ENCODE measurements around the gene INTS15.
"Not testable (repeated sequence)": the region's sequence is repeated elsewhere in the genome, so short reads cannot be mapped to it uniquely, and the experiment has no call there.

The INTS15 gene

DNA sequence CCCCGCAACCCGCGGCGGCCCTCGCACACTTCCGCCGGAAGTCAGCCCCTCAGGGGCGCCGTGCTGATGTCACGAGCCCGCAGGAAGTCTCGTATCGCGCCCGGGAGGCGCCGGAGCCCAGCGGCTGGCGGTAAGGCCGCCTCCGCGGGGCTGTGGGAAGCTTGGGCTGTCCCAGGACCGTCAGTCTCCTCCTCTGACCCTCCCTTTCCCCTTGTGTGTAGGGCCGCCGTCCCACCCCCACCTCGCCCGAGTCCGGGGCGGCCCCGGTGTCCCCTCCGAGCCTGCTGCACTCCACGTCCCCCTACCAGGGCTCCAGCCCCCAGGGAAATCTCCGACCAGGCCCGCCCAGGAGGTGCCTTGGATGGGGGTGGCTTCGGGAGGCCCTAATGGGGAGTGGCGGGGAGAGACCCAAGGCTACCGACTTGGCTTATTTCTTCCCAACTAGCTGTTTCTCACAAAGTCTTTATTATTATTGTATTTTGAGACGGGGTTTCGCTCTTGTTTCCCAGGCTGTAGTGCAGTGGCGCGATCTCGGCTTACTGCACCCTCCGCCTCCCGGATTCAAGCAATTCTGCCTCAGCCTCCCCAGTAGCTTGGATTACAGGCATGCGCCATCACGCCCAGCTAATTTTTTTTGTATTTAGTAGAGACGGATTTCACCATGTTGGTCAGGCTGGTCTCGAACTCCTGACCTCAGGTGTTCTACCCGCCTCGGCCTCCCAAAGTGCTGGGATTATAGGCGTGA, 12.3 kb upstream of the INTS15 start, which contains the start of gene ZDHHC4:
TSS of gene ZDHHC4 (plus strand) at position 86 of the 745 bp plus-strand sequence. CDS start 3,108 bp downstream, outside the sequence.
- DNase-seq, result peak; percentile 97

DNA sequence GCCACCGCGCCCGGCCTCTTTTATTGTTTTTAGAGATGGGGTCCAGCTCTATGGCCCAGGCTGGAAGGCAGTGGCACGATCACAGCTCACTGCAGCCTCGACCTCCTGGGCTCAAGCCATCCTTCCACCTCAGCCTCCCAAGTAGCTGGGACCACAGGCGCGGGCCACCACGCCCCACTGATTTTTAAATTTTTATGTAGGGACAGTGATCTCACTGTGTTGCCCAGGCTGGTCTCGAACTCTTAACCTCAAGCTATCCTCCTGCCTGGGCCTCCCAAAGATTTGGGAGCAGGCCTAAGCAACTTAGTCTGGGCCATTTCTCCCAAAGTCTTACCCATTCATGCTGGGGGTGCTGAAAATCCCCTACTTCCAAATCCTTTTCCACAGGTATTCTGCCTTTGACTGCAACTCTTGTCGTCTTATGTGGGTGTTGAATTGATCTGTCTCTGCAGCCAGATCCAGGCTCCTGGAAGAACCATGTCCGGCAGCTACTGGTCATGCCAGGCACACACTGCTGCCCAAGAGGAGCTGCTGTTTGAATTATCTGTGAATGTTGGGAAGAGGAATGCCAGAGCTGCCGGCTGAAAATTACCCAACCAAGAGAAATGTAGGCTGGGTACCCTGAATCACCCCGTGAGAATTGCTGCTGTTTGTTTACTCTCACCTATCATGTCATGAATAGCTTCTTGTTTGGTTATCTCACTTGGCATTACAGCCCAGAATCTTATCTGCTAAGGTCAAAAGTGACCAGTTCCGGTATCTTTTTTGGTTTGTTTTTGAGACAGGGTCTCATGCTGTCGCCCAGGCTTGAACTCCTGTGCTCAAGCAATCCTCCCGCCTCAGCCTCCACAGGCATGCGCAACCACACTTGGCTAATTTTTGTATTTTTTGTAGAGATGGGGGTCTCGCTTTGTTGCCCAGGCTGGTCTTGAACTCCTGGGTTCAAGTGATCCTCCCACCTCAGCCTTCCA, 11.4 kb upstream of the INTS15 start:
- no peak for DNase-seq

DNA sequence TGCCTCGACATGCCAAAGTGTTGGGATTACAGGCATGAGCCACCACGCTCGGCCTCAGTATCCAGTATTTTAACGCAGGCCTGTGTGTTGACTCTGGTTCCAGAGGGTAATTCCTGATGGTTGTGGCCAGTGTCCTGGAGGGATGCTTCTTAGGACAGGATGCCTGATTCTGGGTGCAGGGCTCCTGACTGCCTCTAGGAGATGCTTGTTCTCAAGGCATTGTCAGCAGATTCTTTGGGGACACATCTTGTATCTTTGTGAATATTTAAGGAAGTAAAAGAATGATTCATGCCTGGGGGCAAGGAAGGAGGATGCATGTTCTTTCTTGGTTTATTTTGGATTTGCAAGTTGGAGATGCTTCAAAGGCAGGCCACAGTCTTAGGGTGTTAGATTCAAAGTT, 10.4 kb upstream of the INTS15 start:
- peak; percentile 22 for DNase-seq

DNA sequence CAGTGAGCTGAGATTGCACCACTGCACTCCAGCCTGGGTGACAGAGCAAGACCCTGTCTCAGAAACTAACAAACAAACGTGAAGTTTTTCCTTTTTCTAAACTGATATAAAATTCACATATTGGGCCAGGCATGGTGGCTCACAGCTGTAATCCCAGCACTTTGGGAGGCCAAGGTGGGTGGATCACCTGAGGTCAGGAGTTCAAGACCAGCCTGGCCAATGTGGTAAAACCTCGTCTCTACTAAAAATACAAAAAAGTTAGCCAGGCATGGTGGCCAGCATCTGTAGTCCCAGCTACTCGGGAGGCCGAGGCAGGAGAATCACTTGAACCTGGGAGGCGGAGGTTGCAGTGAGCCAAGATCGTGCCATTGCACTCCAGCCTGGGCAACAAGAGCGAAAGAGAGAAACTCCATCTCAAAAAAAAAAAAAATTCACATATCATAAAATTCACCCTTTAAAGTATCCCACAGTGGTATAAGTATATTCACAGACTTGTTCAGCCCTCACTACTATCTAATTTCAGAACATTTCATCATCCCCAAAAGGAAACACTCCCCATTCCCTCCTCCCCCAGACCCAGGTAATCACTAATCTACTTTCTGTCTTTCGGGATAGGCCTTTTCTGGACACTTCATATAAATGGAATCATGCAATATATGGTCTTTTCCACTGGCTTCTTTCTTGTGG, 3.9 kb upstream of the INTS15 start:
- not testable (repeated sequence) for DNase-seq

DNA sequence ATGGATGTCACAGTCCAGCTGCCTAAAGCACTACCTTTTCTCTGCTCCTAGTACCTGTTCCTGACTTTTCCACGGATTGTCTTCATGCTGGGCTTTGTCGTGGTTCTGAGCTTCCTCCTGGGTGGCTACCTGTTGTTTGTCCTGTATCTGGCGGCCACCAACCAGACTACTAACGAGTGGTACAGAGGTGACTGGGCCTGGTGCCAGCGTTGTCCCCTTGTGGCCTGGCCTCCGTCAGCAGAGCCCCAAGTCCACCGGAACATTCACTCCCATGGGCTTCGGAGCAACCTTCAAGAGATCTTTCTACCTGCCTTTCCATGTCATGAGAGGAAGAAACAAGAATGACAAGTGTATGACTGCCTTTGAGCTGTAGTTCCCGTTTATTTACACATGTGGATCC, 1.3 kb upstream of the INTS15 start:
- DNase-seq, result no peak

DNA sequence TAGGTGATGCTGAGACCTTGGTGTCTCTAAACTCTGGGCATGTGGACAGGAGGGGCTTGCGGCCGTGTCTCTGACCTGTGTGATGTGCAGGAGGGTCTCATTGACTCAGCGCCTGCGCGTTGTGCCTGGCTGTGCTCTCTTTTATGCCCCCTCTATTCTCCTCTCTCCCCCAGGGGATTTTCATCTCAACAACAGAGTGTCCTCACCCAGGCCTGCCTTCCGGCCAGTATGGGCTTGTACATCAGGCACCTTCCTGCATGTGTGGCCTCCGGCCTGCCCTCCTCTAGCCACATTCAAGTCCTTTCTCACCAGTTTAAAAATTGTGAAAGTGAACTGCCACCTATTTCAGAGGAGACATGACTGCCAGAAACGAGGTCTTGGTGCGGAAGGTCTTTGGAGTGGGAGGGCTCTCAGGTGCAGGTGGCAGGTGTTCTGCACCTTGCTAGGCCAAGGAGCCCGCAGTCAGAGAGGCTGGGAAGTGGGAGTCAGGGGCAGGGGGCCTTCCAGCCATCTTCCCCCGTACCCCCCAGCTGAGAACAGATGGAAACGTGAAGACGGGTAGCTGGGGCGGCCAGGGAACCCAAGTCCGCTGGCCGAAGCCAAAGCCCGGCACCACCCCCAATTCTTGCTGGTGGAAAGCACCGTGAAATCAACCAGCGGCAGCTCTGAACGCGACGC, 531 bp upstream of the INTS15 start:
- no peak for DNase-seq

DNA sequence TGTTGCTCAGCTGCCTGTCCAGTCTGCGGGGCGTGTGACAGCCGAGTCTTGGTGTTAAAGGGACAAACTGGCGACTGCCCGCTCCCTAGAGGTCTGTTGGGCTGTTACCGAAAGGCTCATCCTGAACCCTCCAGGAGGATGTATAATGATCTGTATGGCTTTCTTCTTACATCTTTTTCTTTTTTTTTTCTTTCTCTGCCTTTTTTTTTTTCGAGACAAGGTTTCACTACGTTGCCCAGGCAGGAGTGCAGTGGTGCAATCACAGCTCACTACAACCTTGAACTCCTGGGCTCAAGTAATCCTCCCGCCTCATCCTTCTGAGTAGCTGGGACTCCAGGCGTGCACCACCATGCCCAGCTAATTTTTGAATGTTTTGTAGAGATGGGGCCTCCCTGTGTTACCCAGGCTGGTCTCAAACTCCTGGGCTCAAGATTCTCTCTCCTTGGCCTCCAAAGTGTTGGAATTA, 857 bp downstream of the INTS15 start:
- no peak for DNase-seq

DNA sequence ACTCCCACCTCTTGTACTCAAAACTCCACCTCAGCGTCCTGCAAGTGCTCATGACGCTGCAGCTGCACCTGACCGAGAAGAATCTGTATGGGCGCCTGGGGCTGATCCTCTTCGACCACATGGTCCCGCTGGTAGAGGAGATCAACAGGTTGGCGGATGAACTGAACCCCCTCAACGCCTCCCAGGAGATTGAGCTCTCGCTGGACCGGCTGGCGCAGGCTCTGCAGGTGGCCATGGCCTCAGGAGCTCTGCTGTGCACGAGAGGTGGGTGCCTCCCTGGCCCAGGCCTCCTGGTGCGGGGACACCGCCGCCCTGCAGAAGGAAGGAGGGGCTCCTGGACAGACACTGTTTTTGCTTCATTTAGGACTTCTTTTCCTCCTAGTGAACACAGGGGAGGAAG, 10.3 kb downstream of the INTS15 start:
- DNase-seq, result no peak

DNA sequence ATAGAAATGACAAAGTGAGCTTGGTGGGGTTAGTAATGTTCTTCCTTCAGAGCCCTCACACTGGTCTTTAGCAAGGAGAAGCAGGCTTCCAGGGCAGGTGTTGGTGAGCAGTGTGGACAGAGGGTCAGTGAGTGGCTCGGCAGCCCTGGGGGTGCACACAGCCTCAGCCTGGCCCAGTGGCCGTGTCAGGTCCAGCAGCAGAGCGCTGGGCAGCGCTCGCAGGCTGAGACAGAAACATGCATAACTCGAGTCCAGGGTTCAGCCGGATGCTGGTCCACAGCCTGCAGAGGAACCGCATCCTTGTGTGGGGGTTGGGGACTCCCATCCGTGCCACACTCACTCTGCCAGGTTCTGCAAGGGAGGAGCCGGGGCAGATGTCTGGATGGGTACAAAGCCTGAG, 14.6 kb downstream of the INTS15 start:
- DNase-seq, result no peak

DNA sequence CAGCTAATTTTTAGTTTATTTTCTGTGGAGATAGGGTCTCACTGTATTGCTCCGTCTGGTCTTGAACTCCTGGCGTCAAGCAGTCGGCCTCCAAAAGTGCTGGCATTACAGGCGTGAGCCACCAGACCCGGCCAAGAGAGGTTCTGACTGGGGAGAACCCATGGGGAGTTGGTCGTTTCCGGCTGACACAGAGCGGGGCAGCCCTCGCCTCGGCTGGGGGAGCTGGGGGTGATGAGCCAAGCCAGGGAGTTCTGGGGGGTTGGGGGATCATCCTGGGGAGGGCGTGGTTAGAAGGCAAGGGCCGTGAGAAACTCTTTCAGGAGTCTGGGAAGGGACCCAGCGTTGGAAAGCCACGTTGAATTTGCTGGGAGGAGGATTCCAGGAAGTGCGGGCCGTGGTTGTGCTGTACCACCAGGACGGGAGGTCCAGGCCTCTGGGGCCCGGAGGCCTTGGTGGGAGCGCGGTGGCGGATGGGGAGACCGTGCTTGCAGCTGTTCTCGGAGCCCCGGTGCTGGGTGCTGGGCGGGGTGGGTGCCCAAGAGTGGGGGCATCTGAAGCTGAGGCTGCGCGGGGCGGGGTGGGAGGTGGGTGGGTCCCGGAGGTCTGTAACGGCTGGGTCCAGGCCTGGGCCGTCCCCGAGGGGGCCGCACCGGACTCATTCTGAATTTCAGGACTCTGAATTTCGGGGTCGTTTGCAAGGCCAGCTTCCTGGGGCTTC, 17.2 kb downstream of the INTS15 start:
- DNase-seq, result no peak

DNA sequence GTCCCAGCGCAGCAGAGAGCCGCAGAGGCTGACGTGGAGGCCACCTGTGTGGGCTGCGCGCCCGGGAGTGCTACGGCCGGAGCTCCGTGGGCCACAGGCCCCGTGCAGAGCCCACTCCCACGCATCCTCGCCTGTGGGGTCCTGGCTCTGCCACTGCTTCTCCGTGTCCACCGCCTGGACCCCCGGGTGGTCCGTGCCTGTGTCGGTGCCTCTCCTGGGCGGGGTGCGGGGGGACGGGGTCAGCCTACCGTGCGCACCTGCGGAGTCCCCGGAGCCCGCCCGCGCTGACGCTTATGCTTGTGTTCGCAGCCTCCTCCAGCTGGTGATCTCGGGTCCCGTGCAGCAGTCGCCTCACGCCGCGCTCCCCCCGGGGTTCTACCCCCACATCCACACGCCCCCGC, 17.8 kb downstream of the INTS15 start:
- no peak for DNase-seq

DNA sequence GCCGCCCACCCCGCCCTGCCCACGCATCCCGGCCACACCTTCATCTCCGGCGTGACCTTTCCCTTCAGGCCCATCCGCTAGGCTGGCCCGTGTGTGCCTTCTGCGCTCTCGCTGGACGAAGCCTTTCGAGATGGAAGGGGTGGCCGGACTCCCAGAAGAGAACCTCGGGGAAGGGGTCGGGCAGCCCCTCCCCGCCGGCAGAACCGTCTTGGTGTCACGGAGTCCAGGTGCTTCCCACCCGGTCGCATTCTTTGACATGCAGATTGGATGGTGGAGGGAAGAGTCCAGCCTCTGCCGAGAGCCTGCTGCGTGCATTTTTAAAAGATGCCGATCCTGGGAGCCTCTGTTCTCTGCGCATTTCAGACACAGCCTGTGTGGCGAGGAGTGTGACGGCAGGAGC, 18.3 kb downstream of the INTS15 start:
- DNase-seq, result no peak

DNA sequence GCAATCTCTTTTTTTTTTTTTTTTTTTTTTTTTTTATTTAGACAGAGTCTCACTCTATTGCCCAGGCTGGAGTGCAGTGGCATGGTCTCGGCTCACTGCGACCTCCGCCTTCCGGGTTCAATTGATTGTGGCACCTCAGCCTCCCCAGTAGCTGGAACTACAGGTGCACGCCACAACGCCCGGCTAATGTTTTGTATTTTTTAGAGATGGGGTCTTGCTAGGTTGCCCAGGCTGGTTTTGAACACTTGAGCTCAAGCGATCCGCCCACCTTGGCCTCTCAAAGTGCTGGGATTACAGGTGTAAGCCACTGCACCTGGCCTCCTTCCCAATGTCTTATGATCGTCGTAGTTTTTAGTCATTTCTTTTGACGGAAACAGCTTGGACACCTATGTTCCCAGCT, 19.0 kb downstream of the INTS15 start:
- DNase-seq, result no peak

DNA sequence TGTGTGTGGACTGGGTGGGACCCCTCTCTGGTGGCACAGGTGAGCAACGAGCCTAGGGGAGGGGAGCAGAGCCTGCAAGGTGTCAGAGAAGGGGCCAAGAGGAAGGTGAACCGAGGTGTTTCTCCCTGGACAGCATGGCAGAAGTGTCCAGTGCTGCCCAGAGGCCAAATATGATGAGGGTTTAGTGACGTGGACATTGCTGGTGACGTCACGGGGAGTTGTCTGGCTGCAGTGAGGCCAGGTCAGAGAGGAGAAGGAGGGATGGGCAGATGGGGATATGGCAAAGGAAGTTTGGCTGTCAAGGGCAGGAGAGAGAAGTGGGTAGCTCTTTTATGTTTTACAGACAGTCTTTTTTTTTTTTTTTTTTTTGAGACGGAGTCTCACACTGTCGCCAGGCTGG, 23.0 kb downstream of the INTS15 start:
- DNase-seq, result peak; percentile 45

DNA sequence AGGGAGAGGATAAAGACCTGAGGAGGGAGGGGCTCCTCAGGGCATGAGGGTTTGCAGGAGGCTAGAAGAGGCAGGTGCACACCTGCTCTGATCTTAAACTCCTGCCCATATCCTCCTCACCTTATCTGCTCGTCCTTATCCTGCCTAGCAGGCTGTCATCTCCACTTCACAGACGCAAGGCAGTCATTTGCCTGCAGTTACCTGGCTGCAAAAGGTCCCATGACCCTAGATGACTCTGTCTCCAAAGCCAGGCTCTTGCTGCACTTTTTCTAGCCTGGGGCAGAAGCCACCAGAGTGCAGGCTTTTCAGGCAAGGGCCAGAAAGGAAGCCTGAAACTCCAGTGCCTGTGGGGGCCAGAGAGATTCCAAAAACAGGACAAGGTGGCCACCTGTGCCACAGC, 23.9 kb downstream of the INTS15 start:
- peak; percentile 62 for DNase-seq

DNA sequence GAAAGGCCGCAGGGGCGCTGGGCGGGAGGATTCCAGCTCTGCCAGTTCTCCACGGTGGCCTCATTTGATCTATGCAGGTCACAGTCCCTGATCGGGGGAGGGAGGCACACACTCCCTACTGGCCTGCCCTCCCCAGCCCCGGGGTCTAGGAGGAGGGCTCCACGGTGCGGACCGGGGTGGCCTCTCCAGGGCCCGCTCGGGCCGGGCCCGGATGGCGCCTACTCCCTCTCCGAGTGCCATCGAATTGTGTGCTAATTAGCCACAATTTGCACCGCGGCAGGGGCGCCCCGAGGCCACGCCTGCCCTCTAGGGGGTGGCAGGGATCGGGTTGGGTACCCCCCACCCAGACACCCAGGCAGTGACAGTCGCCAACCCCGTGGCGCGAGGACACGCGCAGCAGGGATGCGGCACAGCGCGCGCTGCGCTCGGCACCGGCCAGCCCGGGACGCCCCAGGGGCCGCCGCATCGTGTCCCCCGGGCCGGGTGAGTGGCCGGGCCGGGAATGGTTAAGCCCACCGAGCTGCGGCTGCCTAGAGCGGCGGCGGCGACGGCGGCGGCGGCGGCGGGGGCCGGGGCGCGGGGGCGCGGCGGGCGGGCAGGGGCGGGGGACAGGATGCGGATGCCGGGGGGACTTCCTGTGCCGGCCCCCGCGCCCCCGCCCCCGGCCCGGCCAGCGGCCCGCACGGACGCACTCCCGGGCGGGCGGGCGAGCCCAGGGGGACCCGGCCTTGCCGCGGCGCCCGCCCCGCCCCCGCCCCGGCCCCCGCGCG, 25.3 kb downstream of the INTS15 start, which contains the start of gene ZNF853:
TSS of gene ZNF853 (plus strand) at position 658 of the 770 bp plus-strand sequence. CDS start 565 bp downstream, outside the sequence.
- DNase-seq, result peak; percentile 64

DNA sequence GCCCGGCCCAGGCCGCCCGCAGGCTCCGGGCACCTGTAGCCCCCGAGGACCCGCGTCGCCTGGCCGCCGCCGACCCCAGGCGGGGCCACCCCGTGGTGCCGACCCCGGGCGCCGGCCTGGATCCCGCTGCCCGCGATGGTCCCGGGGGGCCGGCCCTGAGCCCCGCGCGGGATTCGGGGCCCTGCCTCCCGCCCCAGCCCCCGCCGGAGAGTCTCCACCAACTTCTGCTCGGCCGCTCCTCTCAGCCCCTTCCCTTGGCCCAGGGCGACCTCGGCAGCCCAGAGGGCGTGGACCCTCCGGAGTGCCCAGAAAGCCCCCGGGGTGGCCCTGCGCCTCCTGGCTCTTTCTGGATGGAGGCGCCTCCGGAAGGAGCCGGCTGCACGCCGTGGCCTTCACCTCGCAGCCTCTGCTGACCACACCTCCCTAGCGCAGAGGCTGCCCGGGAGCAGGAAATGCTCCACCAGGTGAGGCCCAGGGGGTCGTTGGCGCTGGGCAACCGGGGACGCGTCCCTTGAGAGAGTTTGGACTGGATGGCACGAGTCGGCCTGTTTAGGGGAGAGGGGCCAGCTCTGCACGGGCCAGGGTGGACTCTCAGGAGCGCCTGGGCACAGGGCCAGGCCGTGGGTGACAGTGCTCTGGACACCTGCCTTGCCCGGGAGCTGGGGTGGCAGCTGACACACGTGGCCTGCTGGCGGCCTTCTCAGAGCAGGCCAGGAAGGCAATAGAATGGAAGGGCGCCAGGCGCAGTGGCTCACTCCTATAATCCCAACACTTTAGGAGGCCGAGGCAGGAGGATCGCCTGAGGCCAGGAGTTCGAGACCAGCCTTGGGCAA, 26.1 kb downstream of the INTS15 start:
- peak; percentile 96 for DNase-seq

DNA sequence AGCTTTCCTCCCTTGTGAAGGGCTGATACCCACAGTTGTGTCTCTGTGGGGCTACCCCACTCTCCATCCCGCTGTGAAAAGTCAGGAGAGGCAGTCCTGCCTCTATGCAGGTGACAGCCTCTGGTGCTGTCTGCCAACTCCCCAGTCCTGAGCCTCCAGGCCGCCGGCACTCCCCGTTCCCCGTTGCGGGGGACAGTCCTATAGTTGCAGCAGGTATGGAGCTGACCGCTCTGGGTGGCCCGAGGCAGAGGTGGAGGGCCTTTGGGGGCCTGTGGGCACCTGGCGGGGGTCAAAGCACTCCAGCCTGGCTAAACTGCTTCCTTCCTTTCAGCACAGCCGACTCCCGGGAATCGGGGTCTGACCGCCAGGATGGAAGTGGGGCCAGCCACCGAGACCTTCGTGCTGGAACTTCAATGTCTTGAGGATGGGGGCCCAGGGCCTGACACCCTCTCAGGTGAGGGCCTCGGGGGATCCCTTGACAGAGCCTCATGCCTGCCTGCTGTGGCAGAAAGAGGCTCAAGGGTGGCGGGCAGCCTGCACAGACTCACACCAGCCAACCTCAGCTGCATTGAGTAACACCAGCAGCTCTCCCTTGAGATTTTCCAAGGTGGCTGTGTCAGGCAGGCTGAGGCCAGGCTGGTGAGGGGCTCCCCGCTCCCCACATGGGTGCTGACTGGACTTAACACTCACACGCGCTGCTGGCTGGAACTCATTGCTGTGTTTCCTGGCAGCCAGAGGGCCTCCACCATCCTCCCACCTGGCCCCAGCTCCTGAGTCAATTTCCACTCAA, 27.2 kb downstream of the INTS15 start:
- DNase-seq, result no peak

DNA sequence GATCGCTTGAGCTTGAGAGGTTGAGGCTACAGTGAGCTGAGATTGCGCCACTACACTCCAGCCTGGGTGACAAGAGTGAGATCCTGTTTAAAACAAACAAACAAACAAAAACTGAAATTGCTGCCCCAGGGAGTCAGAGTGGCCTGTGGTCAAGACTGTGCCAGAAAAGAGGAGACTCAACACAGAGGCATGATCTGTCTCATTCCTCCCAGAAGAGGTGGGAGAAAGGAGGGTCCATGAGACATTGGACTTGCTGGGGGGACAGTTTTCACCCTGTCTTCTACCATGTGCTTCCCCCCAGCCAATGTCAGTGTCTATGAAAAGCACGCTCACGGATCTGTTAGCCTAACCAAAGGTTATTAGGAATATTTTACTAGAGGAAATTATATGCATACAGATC, 28.8 kb downstream of the INTS15 start:
- no peak for DNase-seq

All from DMS53 (cell line).